Stomach smooth muscle (tissue), 2 donors: ENCODE results near the gene CDH7.

Experiments
- H3K27ac ChIP-seq: one replicate; pipeline ENCODE4 v1.7.0; 2013; ENCODE audit warnings: mild to moderate bottlenecking, low read length, inconsistent platforms
- H3K27me3 ChIP-seq, 2 donors: one replicate each; pipeline ENCODE4 v1.7.0; 2013; ENCODE audit warnings: low read length in 2 of 2; ENCODE audit not compliant: insufficient read depth in 2 of 2, control insufficient read depth in 1 of 2
- H3K36me3 ChIP-seq, 2 donors: one replicate each; pipeline ENCODE4 v1.7.0; 2013; ENCODE audit warnings: low read length in 2 of 2; ENCODE audit not compliant: control insufficient read depth in 2 of 2, insufficient read depth in 2 of 2
- H3K4me1 ChIP-seq: one replicate; pipeline ENCODE4 v1.7.0; 2013; ENCODE audit warnings: low read length; ENCODE audit not compliant: control insufficient read depth, insufficient read depth
- H3K4me3 ChIP-seq, 2 donors: one replicate each; pipeline ENCODE4 v1.7.0; 2013; ENCODE audit warnings: low read length in 2 of 2
- H3K9ac ChIP-seq, 2 donors: one replicate each; pipeline ENCODE4 v1.7.0; 2013; ENCODE audit warnings: low read length in 2 of 2, mild to moderate bottlenecking in 1 of 2
- H3K9me3 ChIP-seq, 2 donors: one replicate each; pipeline ENCODE4 v1.7.0; 2013; ENCODE audit warnings: low read length in 2 of 2; ENCODE audit not compliant: control insufficient read depth in 2 of 2
- donor health status: healthy.
- donor health status: Pancreatic carcinoma.

The CDH7 gene, protein sequence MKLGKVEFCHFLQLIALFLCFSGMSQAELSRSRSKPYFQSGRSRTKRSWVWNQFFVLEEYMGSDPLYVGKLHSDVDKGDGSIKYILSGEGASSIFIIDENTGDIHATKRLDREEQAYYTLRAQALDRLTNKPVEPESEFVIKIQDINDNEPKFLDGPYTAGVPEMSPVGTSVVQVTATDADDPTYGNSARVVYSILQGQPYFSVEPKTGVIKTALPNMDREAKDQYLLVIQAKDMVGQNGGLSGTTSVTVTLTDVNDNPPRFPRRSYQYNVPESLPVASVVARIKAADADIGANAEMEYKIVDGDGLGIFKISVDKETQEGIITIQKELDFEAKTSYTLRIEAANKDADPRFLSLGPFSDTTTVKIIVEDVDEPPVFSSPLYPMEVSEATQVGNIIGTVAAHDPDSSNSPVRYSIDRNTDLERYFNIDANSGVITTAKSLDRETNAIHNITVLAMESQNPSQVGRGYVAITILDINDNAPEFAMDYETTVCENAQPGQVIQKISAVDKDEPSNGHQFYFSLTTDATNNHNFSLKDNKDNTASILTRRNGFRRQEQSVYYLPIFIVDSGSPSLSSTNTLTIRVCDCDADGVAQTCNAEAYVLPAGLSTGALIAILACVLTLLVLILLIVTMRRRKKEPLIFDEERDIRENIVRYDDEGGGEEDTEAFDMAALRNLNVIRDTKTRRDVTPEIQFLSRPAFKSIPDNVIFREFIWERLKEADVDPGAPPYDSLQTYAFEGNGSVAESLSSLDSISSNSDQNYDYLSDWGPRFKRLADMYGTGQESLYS

GRCh38 chr18:65750389-65751154, at the start of gene CDH7:
CDH7 (plus strand) TSS chr18:65751012; CDS start chr18:65762843, 11,831 bp downstream.
- H3K36me3 ChIP-seq = no peaks in the 10 kb centered on the region
- no peaks in the 10 kb centered on the region for H3K9me3 ChIP-seq
- peak within 1 kb of the TSS; percentile 24 to 40 for H3K4me3 ChIP-seq
- no peak within 1 kb of the TSS for H3K27ac ChIP-seq
- no peak within 1 kb of the TSS for H3K9ac ChIP-seq
- peaks cover 4% of the 10 kb centered on the region for H3K4me1 ChIP-seq
- peaks cover 4 to 14% of the 10 kb centered on the region in 2 donors for H3K27me3 ChIP-seq

DNA sequence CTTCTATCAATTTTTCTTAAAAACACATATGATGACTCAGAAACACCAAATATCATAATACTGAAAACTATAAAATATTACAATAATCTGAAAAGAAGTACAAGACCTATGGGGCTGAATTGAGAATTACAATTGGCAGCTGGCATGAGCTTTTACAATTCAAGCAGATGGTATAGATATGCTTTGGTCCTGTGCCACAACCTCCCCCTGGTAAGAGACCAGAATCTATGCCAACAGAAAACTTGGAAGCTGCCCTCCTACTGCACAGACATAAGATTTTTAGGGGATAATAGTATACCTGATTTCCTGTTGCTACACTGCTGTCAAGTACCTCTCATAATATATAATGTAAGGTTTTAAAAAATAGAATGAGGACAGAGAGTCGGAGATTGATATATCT, 46.8 kb upstream of the CDH7 start:
- Histone ChIP-seq H3K36me3 (no peaks in the 10 kb centered on the region), H3K27ac (no peak overlapping the region), H3K9ac (no peak overlapping the region), H3K4me3 (no peak overlapping the region), H3K9me3 (no peaks in the 10 kb centered on the region), H3K4me1 (no peaks in the 10 kb centered on the region), H3K27me3 (no peaks in the 10 kb centered on the region)

DNA sequence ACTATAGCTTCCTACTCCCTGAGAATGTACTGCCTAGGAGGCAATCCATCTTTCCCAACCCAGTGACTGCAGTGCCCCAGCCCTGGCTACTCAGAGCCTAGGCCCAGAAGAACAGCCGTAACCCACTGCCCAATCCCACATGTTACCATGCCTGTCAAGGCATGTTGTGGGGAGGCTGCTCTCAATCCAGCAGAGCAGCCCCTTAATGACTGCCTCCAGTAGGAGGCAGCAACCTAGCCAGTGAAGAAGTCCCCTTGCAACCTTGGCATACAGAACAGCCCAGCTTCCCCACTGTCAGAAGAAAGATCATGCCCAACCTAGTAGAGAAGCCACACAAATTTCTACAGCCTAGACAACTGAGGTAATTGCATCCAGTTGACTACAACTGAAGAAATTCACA, 44.2 kb upstream of the CDH7 start:
- H3K27ac ChIP-seq = no peak overlapping the region
- no peak overlapping the region for H3K9ac ChIP-seq
- no peaks in the 10 kb centered on the region for H3K4me1 ChIP-seq
- H3K4me3 ChIP-seq = no peak overlapping the region
- H3K9me3 ChIP-seq = no peaks in the 10 kb centered on the region
- H3K27me3 ChIP-seq = no peaks in the 10 kb centered on the region
- no peaks in the 10 kb centered on the region for H3K36me3 ChIP-seq

DNA sequence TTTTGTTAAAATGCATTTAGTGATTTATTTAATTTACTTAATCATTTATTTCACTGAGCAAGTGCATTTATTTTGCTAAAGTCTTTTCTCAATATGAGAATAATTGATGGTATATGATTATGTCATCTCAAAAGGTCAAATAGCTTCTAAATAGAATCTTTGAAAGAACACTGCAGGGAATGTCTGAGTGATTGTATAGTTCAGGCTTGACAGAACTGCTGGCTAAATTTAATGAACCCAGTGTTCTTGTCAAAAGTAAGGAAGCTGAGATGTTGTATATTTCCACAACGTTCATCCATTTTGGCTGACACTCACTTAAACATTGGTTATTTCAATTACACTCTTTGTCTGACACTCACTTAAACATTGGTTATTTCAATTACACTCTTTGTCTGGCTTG, 39.3 kb upstream of the CDH7 start:
- H3K27ac ChIP-seq = no peak overlapping the region
- H3K27me3 ChIP-seq = no peaks in the 10 kb centered on the region
- H3K9me3 ChIP-seq = no peaks in the 10 kb centered on the region
- H3K4me1 ChIP-seq = no peaks in the 10 kb centered on the region
- no peaks in the 10 kb centered on the region for H3K36me3 ChIP-seq
- no peak overlapping the region for H3K9ac ChIP-seq
- no peak overlapping the region for H3K4me3 ChIP-seq

DNA sequence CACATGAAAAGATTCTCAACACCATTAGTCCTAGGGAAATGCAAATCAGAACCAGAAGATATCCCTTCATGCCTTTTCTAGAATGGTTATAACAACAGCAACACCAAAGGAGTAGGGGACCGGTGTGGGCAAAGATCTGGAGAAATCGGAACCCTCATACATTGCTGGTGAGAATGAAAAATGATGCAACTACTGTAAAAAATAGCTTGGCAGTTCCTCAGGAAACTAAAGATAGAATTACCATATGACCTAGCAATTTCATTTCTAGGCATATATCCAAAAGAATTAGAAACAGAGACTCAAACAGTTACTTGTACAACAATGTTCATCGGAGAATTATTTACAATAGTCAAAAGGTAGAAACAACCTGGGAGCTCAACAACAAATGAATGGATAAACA, 29.2 kb upstream of the CDH7 start:
- no peak overlapping the region for H3K27ac ChIP-seq
- no peaks in the 10 kb centered on the region for H3K9me3 ChIP-seq
- no peak overlapping the region for H3K4me3 ChIP-seq
- no peaks in the 10 kb centered on the region for H3K36me3 ChIP-seq
- H3K4me1 ChIP-seq = no peaks in the 10 kb centered on the region
- H3K27me3 ChIP-seq = no peaks in the 10 kb centered on the region
- H3K9ac ChIP-seq = no peak overlapping the region

GRCh38 chr18:65725251-65726050, 25.4 kb upstream of the CDH7 start:
- Histone ChIP-seq H3K36me3 (no peaks in the 10 kb centered on the region), H3K9ac (no peak overlapping the region), H3K27ac (no peak overlapping the region), H3K4me3 (no peak overlapping the region), H3K4me1 (no peaks in the 10 kb centered on the region), H3K27me3 (no peaks in the 10 kb centered on the region), H3K9me3 (no peaks in the 10 kb centered on the region)

DNA sequence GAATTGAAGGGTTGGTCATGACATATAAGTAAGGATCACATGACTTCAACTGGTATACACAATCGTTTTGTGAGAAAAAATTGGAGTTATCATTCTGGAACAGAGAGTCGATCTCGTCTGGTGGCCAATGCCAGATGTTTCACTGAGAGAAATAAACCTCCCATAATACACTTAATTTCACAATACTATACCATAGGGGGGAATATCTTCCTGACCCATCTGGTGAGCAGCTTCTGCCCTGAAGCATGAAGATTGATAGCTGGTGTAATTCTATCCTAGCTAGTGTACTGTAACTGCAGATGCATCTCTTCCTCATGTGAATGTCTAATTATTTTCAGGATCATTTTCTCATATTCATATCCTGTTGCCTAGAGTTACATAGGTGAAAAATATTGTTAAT, 15.7 kb upstream of the CDH7 start:
- H3K27ac ChIP-seq = no peak overlapping the region

DNA sequence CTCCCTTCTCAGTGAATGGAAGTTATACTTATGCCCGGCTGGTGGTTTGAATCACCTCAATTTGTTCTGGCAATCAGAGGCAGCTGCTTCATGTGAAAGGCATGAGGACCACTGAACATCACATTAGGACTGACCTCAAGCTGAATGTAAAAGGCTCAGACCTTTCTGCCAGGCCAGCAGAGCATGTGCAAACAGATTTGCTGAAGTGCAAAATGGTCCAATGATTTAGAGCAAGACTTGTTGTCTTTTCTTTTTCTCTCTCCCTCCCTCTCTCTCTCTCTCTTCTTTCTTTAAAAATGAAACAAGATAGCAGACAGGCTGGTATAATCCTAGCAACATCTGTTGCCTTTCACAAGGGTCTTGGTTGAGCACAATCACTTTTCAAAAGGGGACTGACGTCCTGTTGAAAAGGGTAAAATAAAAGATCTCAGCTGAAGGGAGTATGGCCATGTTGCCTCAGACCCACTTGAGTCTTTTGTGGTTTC, 13.3 kb upstream of the CDH7 start:
- Histone ChIP-seq H3K4me3 (no peak overlapping the region), H3K27me3 (no peaks in the 10 kb centered on the region), H3K4me1 (no peaks in the 10 kb centered on the region), H3K36me3 (no peaks in the 10 kb centered on the region), H3K27ac (no peak overlapping the region), H3K9ac (no peak overlapping the region), H3K9me3 (no peaks in the 10 kb centered on the region)

More for the DNA sequence above, 15.7 kb upstream of the CDH7 start:
- Histone ChIP-seq H3K4me1 (no peaks in the 10 kb centered on the region), H3K4me3 (no peak overlapping the region), H3K27me3 (no peaks in the 10 kb centered on the region), H3K9me3 (no peaks in the 10 kb centered on the region), H3K36me3 (no peaks in the 10 kb centered on the region), H3K9ac (no peak overlapping the region)

- H3K36me3 ChIP-seq = no peaks in the 10 kb centered on the region
- no peaks in the 10 kb centered on the region for H3K9me3 ChIP-seq
- H3K9ac ChIP-seq = no peak overlapping the region
- H3K27ac ChIP-seq = no peak overlapping the region
- peaks cover 4% of the 10 kb centered on the region for H3K4me1 ChIP-seq
- H3K27me3 ChIP-seq = peaks cover 4 to 14% of the 10 kb centered on the region in 2 donors
- no peak overlapping the region for H3K4me3 ChIP-seq
These were observed 3.9 kb upstream of the CDH7 start for GRCh38 chr18:65746936-65747335.

DNA sequence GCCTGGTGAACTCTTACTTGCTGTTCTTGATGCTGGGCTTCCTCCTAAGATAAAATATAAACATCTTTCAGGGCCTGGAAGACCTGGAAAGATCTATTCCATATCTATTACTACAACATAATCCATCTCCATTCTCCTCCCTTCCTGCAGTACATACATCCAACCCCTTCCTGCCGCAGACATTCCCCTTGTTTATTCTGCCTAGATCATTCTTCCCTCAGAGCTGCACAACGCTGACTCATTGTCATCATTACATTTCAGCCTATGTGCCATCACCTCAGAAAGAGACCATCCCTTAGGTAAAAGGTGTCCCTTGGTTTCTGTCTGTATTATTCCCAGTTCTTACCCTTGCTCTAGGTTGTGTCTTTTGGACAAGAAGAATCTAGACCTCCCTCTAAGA, 2.5 kb upstream of the CDH7 start:
- Histone ChIP-seq H3K9me3 (no peaks in the 10 kb centered on the region), H3K4me3 (no peak overlapping the region), H3K27ac (no peak overlapping the region), H3K4me1 (peaks cover 4% of the 10 kb centered on the region), H3K36me3 (no peaks in the 10 kb centered on the region), H3K9ac (no peak overlapping the region), H3K27me3 (peaks cover 4 to 14% of the 10 kb centered on the region in 2 donors)
